ENCODE results near the gene NATD1.
A peak's percentile ranks its signal among the peaks of the same experiment; 100 is the strongest.

The NATD1 gene, protein sequence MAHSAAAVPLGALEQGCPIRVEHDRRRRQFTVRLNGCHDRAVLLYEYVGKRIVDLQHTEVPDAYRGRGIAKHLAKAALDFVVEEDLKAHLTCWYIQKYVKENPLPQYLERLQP

DNA sequence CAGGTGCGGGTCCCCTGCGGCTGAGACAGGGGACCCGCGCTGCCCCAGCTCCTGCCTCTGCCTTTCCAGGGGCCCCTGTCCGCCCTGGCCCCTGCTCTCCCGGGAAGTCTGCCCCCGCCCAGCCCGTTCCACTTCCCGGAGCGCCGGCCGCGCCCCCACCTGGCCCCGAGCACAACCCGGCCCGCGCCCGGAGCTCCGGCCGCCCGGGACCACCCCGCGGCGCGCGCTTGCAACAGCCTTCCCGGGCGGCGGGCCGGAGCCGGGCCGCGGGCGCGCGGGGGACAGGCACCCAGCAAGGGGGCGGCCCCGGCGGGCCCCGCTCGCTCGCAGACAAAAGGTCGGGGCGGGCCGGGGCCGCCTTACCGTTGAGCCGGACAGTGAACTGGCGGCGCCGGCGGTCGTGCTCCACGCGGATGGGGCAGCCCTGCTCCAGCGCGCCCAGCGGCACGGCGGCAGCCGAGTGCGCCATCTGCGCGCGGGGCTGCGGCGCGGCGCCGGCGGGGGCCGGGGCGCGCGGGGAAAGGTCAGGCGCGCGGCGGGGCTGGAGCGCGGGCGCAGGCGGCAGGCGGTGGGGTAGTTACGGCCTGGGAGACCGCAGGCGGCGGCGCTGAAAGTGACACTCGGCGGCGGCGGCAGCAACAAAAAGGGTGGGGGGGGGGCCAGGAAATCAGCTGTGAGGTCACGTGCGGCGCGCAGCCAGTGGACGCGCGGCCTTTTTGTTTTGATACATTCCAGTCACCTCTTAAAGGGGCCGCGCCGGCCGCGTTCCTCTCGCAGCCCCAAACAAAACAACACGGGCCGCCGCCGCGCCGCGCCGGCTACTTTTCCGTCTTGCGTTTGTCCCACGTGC lies at the start of gene NATD1:
TSS of gene NATD1 (minus strand) at position 615 of the 850 bp plus-strand sequence. CDS start at position 469, 146 bp downstream.
- TF ChIP-seq, protein P1, sequence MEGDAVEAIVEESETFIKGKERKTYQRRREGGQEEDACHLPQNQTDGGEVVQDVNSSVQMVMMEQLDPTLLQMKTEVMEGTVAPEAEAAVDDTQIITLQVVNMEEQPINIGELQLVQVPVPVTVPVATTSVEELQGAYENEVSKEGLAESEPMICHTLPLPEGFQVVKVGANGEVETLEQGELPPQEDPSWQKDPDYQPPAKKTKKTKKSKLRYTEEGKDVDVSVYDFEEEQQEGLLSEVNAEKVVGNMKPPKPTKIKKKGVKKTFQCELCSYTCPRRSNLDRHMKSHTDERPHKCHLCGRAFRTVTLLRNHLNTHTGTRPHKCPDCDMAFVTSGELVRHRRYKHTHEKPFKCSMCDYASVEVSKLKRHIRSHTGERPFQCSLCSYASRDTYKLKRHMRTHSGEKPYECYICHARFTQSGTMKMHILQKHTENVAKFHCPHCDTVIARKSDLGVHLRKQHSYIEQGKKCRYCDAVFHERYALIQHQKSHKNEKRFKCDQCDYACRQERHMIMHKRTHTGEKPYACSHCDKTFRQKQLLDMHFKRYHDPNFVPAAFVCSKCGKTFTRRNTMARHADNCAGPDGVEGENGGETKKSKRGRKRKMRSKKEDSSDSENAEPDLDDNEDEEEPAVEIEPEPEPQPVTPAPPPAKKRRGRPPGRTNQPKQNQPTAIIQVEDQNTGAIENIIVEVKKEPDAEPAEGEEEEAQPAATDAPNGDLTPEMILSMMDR (IDR thresholded peaks at IDR 0.05; ENCODE audit: borderline replicate concordance, insufficient read depth, low read depth, low read length) = no peak
- peak within 1 kb of the TSS; percentile 45 for H3K4me3 ChIP-seq (ENCODE audit: low read depth, low read length)

DNA sequence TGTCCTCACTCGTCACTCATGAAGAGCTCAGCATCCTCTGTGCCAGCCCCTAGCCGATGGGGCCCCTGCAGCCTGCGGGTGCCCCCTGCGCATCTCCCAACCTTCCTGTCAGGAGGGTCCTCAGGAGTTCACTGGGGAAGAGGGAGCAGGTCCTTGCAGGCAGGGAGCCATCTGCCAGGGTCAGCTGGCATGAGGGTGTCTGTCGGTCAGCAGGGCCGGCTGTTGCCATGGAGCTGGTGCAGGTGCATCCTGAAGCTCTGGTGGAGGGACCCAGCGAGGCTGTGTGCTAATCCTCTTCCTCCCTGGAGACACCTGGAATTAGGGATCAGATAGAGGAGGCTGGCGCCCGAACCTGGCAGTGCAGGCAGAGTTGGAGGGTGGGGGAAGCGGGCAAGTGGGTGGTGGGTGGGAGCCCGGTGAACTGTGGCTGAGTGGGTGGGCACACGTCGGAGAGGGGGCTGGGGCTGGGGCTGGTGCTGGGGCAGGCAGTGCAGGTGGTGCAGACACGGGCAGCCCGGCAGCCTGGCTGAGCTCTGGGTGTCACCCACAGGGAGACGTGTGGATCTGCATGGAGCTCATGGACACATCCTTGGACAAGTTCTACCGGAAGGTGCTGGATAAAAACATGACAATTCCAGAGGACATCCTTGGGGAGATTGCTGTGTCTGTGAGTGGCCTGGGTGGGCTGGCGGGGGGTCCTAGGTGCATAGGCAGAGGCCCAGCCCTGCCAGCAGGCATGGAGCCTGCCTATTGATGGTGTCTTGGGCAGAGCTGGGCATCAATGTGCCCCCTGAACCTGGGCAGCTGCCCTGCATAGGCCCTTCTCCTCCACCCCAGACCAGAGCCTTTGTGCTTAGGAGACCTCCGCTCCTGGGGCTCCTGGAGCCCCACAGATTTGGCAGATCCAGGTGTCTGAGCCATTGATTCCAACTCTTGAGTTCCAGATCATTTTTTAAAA lies 48.7 kb upstream of the NATD1 start:
- no peak overlapping the region for H3K4me3 ChIP-seq (ENCODE audit: low read depth, low read length)

DNA sequence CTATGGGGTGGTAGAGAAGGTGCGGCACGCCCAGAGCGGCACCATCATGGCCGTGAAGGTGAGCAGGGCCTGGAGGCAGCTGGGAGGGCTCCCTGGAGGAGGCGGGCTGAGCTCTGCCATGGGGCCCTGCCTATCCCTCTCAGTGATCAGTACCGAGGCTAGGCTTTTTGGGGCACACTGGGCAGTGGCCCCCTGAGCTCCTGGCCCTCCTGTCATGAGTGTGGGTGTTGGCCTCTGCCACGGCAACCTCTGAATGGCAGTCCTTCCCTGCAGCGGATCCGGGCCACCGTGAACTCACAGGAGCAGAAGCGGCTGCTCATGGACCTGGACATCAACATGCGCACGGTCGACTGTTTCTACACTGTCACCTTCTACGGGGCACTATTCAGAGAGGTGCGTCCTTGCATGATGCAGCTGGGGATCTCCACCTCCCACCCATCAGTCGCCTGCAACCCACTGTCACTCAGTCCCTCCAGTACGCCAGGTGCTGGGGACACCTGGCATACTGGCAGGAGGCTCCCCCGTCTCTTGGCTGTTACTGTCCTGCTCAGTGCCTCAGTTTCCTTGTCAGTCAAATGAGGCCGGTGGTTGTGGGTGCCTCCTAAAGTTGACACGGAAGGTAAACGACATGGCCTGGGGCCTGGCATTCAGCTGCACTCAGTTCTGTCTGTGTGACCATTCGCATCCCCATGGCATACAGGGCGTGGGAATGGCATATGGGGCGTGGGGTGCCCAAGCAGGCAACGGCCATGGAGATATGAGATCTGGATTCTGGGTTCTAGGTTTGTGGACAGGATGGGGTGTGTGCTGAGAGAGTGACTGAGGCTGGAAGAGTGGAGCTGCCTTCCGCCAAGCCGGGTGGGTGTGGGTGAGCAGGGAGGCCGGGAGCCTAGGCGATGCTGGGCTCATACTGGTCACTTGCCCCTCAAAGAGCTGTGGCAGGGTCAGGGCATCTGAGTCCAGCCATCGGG lies 47.7 kb upstream of the NATD1 start:
- TF ChIP-seq, protein P1 (IDR thresholded peaks at IDR 0.05; ENCODE audit: borderline replicate concordance, insufficient read depth, low read depth, low read length) = no peak
- no peak overlapping the region for H3K4me3 ChIP-seq (ENCODE audit: low read depth, low read length)

More for the DNA sequence above, 48.7 kb upstream of the NATD1 start:
- TF ChIP-seq, protein P1 (IDR thresholded peaks at IDR 0.05; ENCODE audit: borderline replicate concordance, insufficient read depth, low read depth, low read length) = no peak

DNA sequence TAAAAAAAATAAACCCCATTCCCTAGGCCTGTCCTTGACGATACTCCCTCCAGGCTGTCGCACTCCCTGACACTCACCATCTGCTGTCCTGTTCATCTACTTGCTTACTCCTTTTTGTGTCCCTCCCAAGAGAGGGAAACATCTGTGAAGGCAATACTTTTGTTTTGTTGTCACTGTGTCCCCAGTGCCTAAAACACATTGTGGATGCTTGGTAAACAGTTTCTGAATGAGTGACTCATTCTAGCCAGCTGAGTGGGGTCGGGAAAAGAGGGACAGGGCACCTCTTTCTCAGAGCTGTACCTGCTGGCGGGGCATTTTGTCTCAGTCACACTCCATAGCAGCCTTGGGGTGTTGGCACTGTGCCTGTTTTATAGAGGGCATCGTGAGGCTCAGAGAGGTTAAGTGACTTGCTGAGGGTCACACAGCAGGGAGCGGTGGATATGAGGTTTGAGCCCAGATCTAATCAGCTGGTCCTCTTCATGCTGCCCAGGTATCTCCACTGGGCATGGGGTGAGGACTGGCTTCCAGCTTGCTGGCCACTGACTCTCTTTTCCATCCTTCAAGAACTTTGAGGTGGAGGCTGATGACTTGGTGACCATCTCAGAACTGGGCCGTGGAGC lies 46.9 kb upstream of the NATD1 start:
- H3K4me3 ChIP-seq (ENCODE audit: low read depth, low read length) = no peak overlapping the region
- TF ChIP-seq, protein P1 (IDR thresholded peaks at IDR 0.05; ENCODE audit: borderline replicate concordance, insufficient read depth, low read depth, low read length) = no peak

DNA sequence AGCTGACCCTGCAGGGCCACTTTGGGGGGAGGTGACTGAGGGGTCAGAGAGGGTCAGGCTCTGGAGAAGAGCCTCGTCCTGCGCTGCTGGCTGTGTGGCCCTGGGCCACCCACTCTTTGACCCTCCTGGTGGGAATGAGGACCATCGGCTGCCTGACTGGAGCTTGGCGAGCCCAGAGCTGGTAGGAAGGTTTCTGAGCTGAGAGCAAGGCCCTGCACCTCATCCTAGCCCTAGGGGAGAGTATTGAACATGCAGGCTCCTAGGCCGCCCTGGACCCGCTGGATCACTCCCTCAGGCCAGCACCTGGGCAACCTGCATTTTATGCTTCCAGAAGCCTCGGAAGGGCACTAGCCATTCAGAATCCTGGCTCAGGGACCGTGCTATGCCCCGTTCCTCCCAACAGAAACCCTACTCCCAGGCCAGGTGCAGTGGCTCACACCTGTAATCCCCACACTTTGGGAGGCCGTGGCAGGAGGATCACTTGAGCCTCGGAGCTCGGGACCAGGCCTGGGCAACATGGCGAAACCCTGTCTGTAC lies 45.8 kb upstream of the NATD1 start:
- TF ChIP-seq, protein P1 (IDR thresholded peaks at IDR 0.05; ENCODE audit: borderline replicate concordance, insufficient read depth, low read depth, low read length) = no peak
- H3K4me3 ChIP-seq (ENCODE audit: low read depth, low read length) = no peak overlapping the region

Measured in GM12875 (cell line).